Measurements from ENCODE around the gene STX1A.
"Not testable (repeated sequence)": the region's sequence is repeated elsewhere in the genome, so short reads cannot be mapped to it uniquely, and the experiment has no call there.

The STX1A gene

DNA sequence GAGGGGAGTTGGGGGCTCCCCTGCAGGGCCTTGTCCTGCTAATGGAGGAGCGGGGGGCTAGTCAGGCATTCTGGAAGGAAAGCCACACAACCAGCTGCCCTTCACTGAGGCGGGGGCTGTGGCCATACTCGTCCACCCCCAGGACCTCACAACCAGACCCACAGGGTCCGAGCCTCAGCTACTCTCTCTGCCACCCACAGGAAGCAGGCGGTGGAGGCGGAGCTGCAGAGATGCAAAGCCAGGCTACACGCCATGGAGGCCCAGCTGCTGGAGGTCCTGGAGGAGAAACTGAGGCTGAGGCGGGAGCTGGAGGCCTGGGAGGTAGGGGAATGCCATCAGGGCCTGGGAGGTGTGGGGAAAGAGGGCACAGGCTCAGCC, 16.0 kb upstream of the STX1A start:
- no peak for DNase-seq

DNA sequence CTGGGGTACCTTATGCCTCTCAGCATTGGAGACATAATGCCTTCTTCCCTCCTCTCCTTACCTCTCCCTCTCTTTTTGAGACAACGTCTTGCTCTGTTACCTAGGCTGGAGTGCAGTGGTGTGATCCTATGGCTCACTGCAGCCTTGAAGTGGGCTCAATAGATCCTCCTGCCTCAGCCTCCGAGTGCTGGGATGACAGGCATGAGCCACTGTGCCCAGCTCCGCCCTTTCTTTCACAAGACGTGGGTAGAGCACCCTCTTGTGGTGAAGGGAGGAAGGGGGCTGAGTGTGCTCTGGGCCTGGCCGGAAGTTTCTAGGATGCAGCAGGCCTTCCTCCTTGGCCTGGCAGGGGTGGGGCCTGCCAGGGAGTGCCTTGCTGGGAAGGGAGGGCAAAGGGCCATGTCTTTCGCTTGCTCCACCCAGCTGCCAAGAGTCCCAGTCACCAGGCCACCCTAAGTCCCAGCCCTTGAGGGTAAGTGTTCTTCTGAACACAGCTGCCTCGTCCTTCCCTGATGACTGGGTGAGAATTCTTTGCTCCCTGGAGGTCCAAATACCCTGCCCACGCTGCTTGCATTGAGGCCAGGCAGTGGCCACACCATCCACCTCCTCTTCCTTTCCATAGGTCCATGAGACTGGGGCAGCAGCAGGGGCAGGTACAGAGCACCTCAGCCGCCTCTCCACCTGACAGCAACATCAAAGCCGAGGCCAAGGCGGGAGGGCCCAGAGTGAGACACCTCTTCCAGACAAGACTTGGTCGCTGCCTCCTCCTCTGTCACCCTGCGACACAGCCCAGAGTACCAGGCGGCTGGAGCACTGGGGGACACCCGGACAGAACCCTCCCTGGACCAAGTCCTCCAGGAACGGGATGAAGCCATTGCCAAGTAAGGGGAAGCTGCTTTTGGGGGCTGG, 15.4 kb upstream of the STX1A start:
- peak; percentile 71 for DNase-seq

DNA sequence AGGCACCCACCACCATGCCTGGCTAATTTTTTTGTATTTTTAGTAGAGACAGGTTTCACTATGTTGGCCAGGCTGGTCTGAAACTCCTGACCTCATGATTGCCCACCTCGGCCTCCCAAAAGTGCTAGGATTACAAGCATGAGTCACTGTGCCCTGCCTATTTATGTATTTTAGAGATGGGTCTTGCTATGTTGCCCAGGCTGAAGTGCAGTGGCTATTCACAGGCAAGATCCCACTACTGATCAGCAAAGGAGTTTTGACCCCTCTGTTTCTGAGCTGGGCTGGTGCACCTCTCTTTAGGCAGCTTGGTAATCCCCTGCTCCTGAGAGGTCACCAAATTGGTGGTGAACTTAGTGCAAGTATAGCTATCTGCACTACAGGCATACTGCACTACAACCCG, 12.9 kb upstream of the STX1A start:
- DNase-seq = no peak

DNA sequence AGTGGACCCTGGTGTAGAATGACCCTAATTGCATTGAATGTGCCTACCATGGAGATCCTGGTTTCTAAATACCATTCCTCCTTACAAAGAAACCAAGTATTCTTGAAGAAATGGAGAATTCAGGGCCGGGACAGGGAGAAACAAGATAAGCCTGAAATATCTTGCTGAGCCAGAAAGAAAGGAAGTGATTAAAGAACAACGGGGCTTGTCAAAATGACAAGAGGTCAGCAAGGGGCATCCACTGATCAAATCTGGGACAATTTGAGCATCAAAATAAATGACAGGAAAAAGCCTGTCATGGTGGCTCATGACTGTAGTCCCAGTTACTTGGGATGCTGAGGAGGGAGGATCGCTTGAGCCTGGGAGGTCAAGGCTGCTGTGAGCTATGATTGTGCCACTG, 11.0 kb upstream of the STX1A start:
- no peak for DNase-seq

DNA sequence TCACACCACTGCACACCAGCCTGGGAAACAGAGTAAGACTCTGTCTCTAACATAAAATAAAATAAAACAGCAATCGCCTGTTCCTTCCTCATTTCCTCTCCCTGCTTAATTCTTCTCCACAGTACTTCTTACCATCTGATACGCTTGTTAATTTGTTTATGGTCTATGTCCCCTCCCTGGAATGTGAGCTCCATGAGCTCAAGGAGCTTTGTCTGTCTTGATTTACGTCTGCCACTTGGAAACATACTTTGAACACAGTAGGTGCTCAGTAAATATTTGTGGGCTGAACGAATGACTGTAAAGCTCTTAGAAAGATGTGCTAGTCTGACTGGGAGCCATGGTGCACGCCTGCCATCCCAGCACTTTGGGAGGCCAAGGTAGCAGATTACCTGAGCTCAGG, 9.1 kb upstream of the STX1A start:
- no peak for DNase-seq

DNA sequence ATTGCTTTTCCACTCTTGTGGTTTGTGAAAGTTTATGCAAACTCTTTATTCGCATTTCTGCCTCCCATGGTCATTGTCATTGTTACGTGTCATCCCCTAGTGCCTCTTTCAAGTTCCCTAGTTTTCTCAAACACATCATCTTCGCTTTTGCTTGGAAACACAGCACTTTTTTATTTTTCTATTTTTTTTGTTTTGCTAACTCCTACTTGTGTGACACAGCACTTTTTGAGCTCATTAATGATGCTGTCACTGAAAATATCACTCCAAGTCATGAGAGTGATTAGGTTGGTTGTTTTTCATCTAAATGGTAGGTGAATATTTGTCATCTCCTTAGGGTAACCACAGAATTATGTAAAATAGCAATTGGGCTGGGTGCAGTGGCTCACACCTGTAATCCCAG, 8.5 kb upstream of the STX1A start:
- DNase-seq = no peak

DNA sequence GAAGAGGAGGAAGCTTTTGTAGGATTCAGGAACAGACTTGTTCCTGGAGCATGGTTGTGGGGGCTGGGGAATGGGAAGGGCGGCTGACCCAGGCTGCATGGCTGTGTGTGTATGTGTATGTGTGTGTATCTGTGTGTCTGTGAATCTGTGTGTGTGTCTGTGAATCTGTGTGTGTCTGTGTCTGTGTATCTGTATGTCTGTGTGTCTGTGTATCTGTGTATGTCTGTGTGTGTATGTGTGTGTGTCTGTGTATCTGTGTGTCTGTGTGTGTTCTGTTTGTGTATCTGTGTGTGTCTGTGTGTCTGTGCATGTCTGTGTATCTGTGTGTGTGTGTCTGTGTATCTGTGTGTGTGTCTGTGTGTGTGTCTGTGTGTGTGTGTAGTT, 6.6 kb upstream of the STX1A start:
- DNase-seq = no peak

DNA sequence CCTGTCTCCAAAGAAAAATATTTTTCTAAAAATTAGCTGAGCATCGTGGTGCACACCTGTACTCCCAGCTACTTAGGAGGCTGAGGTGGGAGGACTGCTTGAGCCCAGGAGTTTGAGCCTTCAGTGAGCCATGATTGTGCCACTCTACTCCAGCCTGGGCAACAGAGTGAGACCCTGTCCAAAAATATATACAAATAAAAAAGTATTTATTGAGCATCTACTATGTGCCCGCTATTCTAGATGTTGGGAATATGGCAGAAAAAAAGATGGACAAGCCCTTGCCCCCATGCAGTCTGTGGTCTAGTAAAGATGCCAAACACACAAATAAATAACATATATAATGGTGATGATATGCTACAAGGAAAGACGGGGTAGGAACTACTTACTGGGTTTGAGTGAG, 4.3 kb upstream of the STX1A start:
- DNase-seq = no peak

DNA sequence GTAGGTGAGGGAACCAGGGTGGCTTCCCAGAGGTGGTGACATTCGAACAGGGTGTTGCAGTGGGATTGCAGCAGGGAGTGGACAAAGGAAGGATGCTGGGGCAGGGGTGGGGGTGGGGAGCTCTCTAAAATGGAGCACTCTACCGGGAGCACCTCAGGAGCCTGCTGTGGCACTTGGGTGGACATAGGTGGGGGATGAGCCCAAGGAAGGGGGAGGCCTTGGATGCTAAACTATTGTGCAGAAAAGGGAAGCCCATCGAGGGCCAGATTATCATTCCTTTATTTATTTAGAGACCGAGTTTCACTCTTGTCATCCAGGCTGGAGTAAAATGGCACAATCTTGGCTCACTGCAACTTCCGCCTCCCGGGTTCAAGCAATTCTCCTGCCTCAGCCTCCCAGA, 3.3 kb upstream of the STX1A start:
- no peak for DNase-seq

DNA sequence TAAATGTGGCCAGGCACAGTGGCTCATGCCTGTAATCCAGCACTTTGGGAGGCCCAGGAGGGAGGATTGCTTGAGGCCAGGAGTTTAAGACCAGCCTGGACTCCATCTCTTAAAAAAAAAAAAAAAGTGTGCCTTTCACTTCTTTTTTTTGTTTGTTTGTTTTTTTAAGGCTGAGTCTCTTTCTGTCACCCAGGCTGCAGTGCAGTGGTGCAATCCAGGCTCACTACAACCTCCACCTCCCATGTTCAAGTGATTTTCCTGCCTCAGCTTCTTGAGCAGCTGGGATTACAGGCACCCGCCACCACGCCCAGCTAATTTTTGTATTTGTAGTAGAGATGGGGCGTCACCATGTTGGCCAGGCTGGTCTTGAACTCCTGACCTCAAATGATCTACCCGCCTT, 2.7 kb upstream of the STX1A start:
- DNase-seq = not testable (repeated sequence)

DNA sequence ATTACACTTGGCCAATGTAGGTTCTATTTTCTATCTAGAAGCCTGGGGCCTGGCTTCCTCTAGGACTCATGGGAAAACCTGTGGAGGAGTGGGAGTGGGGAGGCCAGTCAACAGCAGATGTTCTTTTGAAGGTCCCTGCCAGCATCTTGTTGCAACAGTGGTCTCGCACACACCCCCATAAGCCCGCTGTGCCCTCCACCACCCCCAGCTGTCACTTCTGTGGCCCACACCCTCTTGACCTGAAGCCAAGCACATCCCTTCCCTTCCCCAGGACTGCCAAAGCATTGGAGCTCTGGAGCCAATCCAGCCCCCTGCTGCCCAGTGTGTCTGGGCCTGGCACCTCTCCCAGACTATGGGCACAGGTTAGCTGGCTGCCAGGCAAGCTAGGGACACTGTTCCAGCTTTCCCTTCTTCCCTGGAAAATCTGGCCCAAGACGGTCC, 1.9 kb upstream of the STX1A start:
- DNase-seq = no peak

DNA sequence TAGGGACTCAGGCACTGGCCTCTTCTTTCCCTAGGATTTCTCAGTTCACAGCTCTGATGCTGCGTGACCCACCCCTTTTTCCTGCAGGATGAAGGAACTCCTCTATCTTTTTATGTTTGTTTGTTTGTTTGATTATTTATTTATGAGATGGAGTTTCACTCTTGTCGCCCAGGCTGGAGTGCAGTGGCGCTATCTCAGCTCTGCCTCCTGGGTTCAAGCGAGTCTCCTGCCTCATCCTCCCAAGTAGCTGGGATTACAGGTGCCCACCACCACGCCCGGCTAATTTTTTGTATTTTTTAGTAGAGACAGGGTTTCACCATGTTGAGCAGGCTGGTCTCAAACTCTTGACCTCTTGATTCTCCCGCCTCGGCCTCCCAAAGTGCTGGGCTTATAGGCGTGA, 974 bp upstream of the STX1A start:
- DNase-seq = not testable (repeated sequence)

DNA sequence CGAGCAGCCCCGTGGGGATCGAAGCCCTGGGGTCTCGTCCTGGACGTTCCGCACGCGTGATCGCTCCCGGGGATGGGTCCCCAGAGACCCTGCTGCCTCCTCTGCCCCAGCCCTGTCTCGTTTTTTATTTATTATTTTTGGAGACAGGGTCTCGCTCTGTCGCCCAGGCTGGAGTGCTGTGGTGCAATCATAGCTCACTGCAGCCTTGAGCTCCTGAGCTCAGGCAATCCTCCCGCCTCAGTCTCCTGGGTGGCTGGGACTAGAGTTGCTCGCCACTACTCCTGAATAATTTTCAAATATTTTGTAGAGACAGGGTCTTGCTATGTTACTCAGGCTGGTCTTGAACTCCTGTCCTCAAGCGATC, 319 bp upstream of the STX1A start:
- DNase-seq = no peak

DNA sequence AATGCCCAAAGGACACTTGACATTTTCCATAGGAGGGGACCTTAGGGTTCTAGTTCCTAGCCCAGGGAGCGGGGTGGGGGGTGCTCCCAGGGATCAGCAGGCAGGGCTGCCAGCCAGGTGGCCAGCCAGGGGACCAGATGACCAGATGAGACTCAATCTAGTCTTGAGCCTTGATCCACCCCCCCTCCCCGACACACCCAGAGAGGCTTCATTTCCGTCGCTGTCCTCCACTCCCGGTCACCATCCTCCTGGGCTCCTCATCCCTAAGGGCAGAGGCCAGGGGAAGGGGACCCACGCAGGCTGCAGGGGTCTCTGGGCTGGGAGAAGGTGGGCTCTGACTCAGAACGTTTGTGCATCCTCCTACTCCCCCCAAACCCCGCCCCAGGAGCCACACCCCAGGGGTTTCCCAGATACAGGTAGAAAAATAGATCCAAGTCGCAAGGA, 1.0 kb downstream of the STX1A start:
- peak; percentile 6 for DNase-seq

DNA sequence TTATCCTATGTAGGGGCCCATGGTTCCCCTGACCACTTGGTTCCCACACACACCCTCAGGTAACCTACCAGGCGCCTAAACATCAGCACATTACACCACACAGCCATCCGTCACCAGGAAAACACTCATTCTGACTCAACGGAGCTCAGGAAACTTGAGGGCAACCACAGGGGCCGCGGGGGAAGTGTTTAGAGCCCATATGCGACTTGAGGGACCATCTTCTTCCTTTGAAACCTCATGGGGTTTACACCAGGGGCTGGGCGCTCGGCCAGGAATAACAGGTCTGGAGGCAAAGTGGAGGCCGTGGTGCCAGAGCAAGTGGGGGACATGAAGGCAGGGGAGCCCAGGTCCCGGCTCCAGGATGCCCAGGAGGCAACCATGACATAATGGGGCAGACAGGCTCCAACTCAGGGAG, 1.5 kb downstream of the STX1A start:
- peak; percentile 65 for DNase-seq

DNA sequence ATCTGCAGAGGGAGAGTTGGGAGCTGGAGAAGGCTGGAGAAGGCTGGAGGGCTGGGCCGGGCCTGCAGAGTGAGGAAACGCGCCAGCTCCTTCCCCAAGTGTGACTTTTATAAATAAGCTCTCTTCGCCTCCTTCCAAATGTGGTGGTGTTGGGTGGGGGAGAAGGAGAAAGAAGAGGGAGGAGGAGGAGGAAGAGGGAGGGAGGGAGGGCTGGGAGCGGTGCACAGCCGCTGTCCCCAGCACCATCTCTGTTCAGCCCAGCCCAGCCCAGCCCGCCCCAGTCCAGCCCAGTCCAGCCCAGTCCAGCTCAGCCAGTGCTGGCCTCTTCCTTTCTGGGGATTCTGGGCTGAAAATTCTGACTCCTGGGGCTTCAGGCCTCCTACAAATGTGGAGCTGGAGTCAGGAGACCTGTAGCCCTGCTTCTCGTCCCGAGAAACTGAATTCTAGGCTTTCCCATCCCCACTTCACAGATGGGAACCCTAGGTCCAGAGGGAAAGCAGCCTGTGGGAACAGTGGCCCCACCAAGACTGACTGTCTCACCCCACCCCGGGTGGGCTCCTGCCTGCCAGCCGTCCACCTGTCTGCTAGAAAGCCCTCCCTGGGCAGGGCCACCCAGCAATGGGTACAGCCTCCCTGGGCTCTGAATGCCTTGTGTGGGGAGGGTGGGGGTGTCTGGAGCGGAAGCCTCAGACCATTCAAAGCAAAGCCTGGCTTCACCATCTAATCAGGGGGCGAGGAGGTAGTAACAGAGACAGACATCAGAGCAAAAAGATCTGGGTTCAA, 2.3 kb downstream of the STX1A start:
- no peak for DNase-seq

DNA sequence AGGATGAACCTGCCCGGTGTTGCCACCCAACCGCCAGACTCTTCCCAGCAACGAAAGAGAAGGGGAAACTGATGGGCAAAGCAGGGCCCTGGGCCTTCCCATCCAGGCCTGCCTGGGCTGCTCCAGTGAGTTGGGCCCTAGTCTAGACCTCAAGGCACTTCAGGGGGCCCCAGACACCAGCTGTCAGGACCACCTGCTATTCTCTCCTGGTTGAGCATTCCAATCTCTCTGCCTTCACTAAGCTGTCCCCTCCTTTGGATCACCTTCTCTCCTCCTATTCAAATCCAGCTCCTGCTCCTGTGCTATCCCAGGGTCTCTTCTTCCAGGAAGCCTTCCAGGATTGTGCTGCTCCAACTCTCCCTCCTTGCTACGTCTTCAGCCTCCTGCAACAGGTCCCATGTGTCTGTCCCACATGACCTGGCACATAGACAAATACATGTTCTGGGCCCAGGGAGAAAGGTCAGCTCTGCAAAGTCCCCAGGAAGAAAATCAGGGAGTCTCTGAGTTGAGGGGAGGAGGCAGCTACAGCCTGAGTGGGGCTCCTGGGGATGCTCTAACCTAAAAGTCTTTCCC, 3.1 kb downstream of the STX1A start:
- DNase-seq = no peak

DNA sequence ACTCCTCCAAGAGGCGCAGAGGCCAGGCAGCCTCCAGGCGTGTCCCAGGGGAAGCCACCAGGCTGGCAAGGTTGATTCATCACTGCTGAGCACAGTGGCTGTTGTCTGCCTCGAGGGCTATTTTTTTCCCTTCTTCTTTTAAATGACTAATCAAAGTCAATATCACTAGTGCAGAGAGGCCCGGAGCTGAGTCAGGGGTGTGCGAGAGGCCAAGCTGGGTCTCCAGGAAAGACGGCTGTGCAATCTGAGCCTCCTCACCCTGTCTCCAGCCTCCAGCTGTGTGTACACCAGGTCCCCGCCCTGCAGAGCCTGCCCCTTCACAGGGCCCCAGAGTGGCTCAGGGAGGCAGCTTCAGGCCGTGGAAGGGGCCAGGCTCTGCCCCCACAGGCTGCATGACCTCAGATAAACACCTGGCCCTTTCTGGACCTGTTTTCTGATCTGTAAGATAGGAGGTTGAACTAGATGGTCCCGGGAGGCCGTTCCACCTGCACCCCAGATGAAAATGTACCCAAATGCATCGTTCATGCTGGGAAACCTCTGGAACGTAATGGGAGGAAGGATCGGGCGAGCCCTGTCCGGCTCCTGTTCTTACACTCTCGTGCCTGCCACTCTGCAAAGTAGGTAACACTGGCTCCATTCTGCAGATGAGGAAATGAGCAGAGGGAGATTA, 3.7 kb downstream of the STX1A start:
- no peak for DNase-seq

DNA sequence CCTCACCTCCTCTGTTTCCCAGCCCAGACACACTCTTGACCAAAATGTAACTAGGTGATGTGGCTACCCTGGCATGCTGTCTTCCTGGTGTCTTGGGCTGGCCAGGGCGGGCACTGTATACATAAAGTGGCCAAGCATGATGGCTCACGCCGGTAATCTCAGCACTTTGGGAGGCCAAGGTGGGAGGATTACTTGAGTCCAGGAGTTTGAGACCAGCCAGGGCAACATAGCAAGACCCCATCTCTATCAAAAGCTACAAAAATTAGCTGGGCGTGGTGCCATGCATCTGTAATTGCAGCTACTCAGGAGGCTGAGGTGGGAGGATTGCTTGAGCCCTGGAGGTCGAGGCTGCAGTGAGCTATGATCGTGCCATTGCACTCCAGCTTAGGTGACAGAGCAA, 6.2 kb downstream of the STX1A start:
- DNase-seq = not testable (repeated sequence)

DNA sequence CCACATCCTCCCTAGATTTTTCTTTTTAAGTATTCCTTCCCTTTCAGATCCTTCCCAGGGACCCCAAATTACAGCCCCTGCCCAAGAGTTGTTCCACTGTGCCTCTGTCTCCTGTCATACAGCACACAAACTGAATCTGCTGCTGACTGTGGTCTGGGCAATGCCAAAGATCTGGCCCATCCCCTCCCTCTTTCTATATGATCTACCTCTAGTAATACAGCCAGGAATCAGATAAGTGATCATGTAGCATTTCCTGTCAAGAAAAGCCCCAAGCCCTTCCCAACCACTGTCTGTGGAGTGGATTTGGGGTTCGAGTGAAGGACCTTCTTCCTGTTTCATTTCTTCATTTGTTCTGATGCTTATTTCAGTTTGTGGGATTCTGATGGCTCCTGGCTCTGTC, 6.7 kb downstream of the STX1A start:
- no peak for DNase-seq

DNA sequence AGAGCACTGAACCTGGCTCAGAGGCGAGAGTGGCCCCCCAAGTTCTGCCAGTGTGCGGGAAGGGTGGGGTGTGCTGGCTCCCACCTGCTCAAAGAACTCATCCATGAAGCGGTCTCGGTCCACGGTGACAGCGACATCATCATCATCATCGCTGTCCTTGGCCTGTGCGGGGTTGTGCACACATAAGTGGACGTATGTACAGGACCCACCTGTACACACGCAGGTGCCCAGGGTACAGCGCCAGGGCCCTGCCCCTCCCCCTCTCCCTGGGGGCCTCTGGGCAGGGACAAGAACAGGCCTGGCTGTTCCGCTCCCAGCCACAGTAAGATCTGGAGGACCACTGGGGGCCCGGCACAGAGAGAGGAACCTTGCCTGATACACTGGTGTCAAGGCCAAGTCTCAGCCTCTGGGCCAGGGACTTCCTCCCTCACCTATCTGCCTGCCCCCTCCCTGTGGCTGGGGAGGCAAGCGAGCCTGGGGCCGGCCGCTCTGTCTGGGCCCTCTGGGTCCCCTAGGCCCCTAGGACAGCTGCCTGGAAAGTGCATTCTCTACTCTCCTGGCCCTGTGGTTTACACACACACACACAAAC, 10.4 kb downstream of the STX1A start:
- DNase-seq = no peak

DNA sequence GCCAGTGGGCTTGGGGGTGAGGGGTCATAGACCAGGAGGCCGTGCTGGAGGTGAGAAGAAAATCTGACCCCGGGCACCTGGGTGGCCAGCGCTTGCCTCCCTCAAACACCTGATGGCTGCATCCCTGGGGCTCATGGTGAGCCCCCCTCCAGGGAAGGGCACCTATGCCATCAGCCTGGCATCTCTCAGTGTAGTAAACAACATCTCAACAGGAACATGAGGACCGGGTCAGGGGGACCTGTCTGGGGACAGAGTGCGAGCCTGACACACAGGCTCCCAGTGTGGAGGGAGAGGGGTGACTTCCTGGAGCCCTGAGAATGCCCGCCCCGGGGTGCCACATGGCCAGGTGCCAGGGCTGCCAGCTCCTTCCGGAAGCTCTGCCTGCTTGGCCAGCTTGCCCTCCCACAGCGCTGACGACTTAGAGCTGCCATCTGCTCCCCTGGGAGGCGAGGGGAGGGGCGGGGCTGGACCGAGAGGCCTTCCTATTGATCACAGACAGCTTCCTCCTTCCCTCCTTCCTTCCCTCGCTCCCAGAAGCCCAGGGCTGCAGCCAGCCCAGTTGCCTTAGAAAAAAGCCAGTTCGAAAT, 12.3 kb downstream of the STX1A start:
- no peak for DNase-seq

Measured in activated effector memory CD4-positive, alpha-beta T cell treated with Interleukin-2 at 50 U/mL for 16 hours (primary cell).